WTC11 (cell line): ENCODE results near the gene SLCO2A1. TPM values are rescaled to one million over a fixed set of nuclear protein-coding genes. Genes with fewer than 3 reads are reported as not detected.

Experiments used
- ATAC-seq: fragments of 200-7000 bp; cut with Tn5 transposase; 2 replicates; pipeline ENCODE4 v1.10.0; 2021; ENCODE audit warnings: mild to moderate bottlenecking, moderate library complexity
- CTCF ChIA-PET: fragments of 300-600 bp; sonication (Branson Sonifier 250); formaldehyde crosslinking; loops from one replicate; lab custom pipeline; 2021; ENCODE audit warnings: antibody characterized with exemption; lab: Charles Lee
- POLR2A ChIA-PET: fragments of 350-600 bp; sonication (Branson Sonifier 250); formaldehyde crosslinking; loops from one replicate; lab custom pipeline; 2021; ENCODE audit warnings: antibody characterized with exemption; lab: Charles Lee
- DNase-seq: peaks from one replicate; pipeline ENCODE4 v3.0.0; 2021; ENCODE audit warnings: low spot score
- H3K27ac Mint-ChIP-seq: 2 replicates; pipeline ENCODE4 v1.8.0; 2021; ENCODE audit warnings: mixed read lengths
- H3K27me3 Mint-ChIP-seq: 2 replicates; pipeline ENCODE4 v1.8.0; 2021; ENCODE audit warnings: low read depth, mild to moderate bottlenecking, moderate library complexity, mixed read lengths
- H3K36me3 Mint-ChIP-seq: 2 replicates; pipeline ENCODE4 v1.8.0; 2021; ENCODE audit warnings: mixed read lengths
- H3K4me1 Mint-ChIP-seq: 2 replicates; pipeline ENCODE4 v1.8.0; 2022; ENCODE audit warnings: mixed read lengths
- H3K4me3 Mint-ChIP-seq: 2 replicates; pipeline ENCODE4 v1.8.0; 2021; ENCODE audit warnings: mild to moderate bottlenecking, moderate library complexity, mixed read lengths
- H3K9me3 Mint-ChIP-seq: 2 replicates; pipeline ENCODE4 v1.8.0; 2021; ENCODE audit warnings: mixed read lengths
- CREM ChIP-seq: sonication (generic); formaldehyde crosslinking; IDR thresholded peaks from 2 replicates; pipeline ENCODE4 v1.8.1; 2022; ENCODE audit warnings: mild to moderate bottlenecking, missing genetic modification reagents, moderate library complexity
- ESRRA ChIP-seq: sonication (generic); formaldehyde crosslinking; IDR thresholded peaks from 2 replicates; pipeline ENCODE4 v1.8.1; 2022; ENCODE audit warnings: mild to moderate bottlenecking, missing genetic modification reagents, borderline replicate concordance
- FOXK1 ChIP-seq: sonication (generic); formaldehyde crosslinking; IDR thresholded peaks from 2 replicates; pipeline ENCODE4 v1.8.0; 2022; ENCODE audit warnings: mild to moderate bottlenecking, moderate library complexity, missing genetic modification reagents
- HMGA2 ChIP-seq: fragments of 250-450 bp; sonication (Bioruptor Pico); IDR thresholded peaks from 2 replicates; pipeline ENCODE4 v1.4.0; 2021; ENCODE audit warnings: mild to moderate bottlenecking, moderate library complexity
- KAT7 ChIP-seq: sonication (generic); formaldehyde crosslinking; IDR thresholded peaks from 2 replicates; pipeline ENCODE4 v1.8.1; 2023; ENCODE audit warnings: missing genetic modification reagents, mild to moderate bottlenecking, borderline replicate concordance
- OVOL2 ChIP-seq: fragments of 250-450 bp; sonication (Bioruptor Pico); IDR thresholded peaks from 2 replicates; pipeline ENCODE4 v1.9.0; 2021; ENCODE audit warnings: mild to moderate bottlenecking, borderline replicate concordance
- RELA ChIP-seq: sonication (generic); formaldehyde crosslinking; IDR thresholded peaks from 2 replicates; pipeline ENCODE4 v1.8.1; 2022; ENCODE audit warnings: missing genetic modification reagents, mild to moderate bottlenecking, borderline replicate concordance
- ZNF138 ChIP-seq: sonication (generic); formaldehyde crosslinking; conservative IDR thresholded peaks from 2 replicates; pipeline ENCODE4 v1.8.1; 2022; ENCODE audit warnings: mild to moderate bottlenecking, moderate library complexity, missing genetic modification reagents
- ZNF396 ChIP-seq: fragments of 250-450 bp; sonication (Bioruptor Pico); IDR thresholded peaks from 2 replicates; pipeline ENCODE4 v1.8.0; 2021; ENCODE audit warnings: mild to moderate bottlenecking, moderate library complexity, borderline replicate concordance
- ZNF416 ChIP-seq: fragments of 250-450 bp; sonication (Bioruptor Pico); IDR thresholded peaks from 2 replicates; pipeline ENCODE4 v1.9.0; 2021; ENCODE audit warnings: mild to moderate bottlenecking, inconsistent platforms
- total RNA-seq: library from RNA; stranded (reverse); gene quantifications from 3 replicates; pipeline ENCODE4 v1.2.3, GENCODE V29; 2021
- TF ChIP-seq, protein P1 (sequence below): sonication (generic); formaldehyde crosslinking; IDR thresholded peaks from 2 replicates; pipeline ENCODE4 v1.8.1; 2023; ENCODE audit warnings: mild to moderate bottlenecking, missing genetic modification reagents, moderate library complexity
- TF ChIP-seq, protein P2 (sequence below): fragments of 250-450 bp; sonication (Bioruptor Pico); IDR thresholded peaks from 2 replicates; pipeline ENCODE4 v2.1.2; 2022; ENCODE audit warnings: mild to moderate bottlenecking, moderate library complexity
- TF ChIP-seq, protein P3 (sequence below): sonication (generic); formaldehyde crosslinking; IDR thresholded peaks from 2 replicates; pipeline ENCODE4 v1.8.0; 2023; ENCODE audit warnings: missing genetic modification reagents, mild to moderate bottlenecking, borderline replicate concordance
- TF ChIP-seq, protein P4 (sequence below): sonication (generic); formaldehyde crosslinking; IDR thresholded peaks from 2 replicates; pipeline ENCODE4 v1.8.1; 2022; ENCODE audit warnings: low read depth, mild to moderate bottlenecking, moderate library complexity, missing genetic modification reagents, borderline replicate concordance
- TF ChIP-seq, protein P5 (sequence below): sonication (generic); formaldehyde crosslinking; IDR thresholded peaks from 2 replicates; pipeline ENCODE4 v1.8.0; 2022; ENCODE audit warnings: mild to moderate bottlenecking, missing genetic modification reagents
- TF ChIP-seq, protein P6 (sequence below): sonication (generic); formaldehyde crosslinking; IDR thresholded peaks from 2 replicates; pipeline ENCODE4 v1.8.1; 2023; ENCODE audit warnings: mild to moderate bottlenecking, missing genetic modification reagents, borderline replicate concordance

The SLCO2A1 gene
- total RNA-seq, 1 experiment from 2014 or later, result 3.3 TPM

DNA sequence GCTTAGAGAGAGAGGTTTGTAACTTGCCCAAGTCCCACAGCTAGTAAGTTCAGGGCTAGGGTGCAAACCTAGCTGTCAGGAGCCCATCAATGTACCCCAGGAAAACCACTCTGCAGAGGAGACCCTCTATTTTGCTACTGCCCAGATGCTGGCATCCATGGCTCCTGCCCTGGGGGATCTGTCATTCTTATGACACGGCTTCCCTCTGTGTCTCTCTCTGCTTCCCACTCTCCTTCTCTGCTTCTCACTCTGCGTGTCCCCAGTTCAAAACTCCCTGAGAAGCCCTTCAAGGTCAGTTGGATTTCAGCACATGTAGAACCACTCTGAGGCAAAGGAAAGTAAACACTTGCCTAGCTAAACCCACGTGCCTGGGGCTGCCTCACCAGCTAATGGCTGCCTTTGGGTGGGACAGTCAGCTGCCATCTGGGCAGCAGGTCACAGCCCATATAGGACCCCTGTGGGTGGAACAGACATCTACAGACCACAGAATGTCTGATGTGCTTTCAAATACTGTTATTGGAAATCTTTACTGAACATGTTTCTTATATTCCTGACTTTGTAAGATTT is 29.4 kb upstream of the SLCO2A1 start (continued):
- TF ChIP-seq, protein P1, sequence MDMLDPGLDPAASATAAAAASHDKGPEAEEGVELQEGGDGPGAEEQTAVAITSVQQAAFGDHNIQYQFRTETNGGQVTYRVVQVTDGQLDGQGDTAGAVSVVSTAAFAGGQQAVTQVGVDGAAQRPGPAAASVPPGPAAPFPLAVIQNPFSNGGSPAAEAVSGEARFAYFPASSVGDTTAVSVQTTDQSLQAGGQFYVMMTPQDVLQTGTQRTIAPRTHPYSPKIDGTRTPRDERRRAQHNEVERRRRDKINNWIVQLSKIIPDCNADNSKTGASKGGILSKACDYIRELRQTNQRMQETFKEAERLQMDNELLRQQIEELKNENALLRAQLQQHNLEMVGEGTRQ, result no peak
- TF ChIP-seq, protein P2, sequence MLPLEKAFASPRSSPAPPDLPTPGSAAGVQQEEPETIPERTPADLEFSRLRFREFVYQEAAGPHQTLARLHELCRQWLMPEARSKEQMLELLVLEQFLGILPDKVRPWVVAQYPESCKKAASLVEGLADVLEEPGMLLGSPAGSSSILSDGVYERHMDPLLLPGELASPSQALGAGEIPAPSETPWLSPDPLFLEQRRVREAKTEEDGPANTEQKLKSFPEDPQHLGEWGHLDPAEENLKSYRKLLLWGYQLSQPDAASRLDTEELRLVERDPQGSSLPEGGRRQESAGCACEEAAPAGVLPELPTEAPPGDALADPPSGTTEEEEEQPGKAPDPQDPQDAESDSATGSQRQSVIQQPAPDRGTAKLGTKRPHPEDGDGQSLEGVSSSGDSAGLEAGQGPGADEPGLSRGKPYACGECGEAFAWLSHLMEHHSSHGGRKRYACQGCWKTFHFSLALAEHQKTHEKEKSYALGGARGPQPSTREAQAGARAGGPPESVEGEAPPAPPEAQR (CRISPR knock-in tag), result no peak

DNA sequence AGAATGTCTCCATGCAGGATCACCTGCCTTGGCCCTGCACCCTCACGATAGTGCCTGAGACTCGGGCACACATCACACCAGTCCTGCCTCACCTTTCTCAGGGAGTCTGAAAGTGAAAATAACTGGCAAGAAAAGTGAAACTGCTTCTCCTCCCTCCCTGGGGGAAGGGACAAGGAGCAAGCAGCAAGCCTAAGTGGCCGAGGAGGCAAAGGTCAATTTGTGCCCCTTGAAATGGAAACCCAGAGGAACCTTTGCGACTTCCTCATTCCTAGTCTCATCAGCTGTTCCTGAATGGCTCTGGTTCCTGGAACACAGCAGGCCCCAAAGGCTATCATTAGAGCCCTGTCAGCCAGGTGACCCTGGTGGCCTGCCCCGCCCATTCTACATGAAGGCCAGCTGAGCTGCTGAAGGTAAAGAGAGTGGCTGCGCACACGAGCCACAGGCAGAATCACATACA is 28.0 kb upstream of the SLCO2A1 start:
- CTCF ChIA-PET, result interaction anchor here (0.9 kb wide), 1 partner anchor 120 kb away, joined by 3 read pairs; no protein-coding TSS in a partner anchor
- Mint-ChIP-seq H3K4me3 (no peak overlapping the region), H3K27me3 (no peaks in the 10 kb centered on the region; the same call in 1 of the 2 replicates), H3K4me1 (peaks cover 10% of the 10 kb centered on the region), H3K27ac (no peak overlapping the region), H3K36me3 (no peaks in the 10 kb centered on the region), H3K9me3 (no peaks in the 10 kb centered on the region)
- POLR2A ChIA-PET, result no interaction called here
- no peak for TF ChIP-seq HMGA2
- no peak for DNase-seq
- peak; percentile 43 for ATAC-seq

DNA sequence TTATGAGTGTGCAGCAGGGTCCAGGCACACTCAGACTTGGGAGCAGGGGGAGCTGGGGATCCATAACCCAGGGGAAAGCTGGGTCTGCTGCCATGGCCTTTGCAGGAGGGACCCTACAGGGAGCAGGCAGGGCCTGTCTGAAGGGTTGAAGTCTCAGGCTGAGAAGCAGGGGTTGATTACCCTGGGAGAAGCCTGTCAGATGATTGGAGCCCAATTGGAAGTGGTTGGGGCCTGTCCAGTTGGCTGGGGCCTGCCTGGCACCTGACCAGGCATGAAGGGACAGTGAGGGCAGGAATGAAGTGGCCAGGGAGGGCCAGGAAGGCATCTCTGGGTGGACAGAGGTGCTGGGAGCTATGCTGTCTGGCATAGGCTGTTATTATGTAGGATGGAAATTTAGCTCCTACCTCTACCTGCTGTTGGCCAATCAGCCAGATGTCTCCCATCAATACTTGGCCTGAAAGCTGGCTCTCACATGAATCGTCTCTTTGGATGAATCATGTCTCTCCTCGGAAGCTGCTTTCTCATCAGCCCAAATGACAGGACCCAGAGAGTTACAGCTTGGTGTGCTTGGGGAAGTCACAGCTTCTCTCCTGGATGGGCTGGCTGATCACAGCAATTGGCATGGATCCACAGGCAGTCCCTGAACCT is 27.4 kb upstream of the SLCO2A1 start:
- no peak overlapping the region for H3K4me3 Mint-ChIP-seq
- no peak for ATAC-seq
- DNase-seq, result no peak
- TF ChIP-seq, protein P3, sequence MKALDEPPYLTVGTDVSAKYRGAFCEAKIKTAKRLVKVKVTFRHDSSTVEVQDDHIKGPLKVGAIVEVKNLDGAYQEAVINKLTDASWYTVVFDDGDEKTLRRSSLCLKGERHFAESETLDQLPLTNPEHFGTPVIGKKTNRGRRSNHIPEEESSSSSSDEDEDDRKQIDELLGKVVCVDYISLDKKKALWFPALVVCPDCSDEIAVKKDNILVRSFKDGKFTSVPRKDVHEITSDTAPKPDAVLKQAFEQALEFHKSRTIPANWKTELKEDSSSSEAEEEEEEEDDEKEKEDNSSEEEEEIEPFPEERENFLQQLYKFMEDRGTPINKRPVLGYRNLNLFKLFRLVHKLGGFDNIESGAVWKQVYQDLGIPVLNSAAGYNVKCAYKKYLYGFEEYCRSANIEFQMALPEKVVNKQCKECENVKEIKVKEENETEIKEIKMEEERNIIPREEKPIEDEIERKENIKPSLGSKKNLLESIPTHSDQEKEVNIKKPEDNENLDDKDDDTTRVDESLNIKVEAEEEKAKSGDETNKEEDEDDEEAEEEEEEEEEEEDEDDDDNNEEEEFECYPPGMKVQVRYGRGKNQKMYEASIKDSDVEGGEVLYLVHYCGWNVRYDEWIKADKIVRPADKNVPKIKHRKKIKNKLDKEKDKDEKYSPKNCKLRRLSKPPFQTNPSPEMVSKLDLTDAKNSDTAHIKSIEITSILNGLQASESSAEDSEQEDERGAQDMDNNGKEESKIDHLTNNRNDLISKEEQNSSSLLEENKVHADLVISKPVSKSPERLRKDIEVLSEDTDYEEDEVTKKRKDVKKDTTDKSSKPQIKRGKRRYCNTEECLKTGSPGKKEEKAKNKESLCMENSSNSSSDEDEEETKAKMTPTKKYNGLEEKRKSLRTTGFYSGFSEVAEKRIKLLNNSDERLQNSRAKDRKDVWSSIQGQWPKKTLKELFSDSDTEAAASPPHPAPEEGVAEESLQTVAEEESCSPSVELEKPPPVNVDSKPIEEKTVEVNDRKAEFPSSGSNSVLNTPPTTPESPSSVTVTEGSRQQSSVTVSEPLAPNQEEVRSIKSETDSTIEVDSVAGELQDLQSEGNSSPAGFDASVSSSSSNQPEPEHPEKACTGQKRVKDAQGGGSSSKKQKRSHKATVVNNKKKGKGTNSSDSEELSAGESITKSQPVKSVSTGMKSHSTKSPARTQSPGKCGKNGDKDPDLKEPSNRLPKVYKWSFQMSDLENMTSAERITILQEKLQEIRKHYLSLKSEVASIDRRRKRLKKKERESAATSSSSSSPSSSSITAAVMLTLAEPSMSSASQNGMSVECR (CRISPR knock-in tag), result no peak
- TF ChIP-seq KAT7 (CRISPR knock-in tag), result no peak
- TF ChIP-seq OVOL2 (CRISPR knock-in tag), result no peak
- no peak for TF ChIP-seq FOXK1 (CRISPR knock-in tag)
- no peak for TF ChIP-seq ZNF138 (CRISPR knock-in tag)
- no peak for TF ChIP-seq RELA (CRISPR knock-in tag)
- TF ChIP-seq, protein P4, sequence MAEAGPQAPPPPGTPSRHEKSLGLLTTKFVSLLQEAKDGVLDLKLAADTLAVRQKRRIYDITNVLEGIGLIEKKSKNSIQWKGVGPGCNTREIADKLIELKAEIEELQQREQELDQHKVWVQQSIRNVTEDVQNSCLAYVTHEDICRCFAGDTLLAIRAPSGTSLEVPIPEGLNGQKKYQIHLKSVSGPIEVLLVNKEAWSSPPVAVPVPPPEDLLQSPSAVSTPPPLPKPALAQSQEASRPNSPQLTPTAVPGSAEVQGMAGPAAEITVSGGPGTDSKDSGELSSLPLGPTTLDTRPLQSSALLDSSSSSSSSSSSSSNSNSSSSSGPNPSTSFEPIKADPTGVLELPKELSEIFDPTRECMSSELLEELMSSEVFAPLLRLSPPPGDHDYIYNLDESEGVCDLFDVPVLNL (CRISPR knock-in tag), result no peak
- TF ChIP-seq, protein P5, sequence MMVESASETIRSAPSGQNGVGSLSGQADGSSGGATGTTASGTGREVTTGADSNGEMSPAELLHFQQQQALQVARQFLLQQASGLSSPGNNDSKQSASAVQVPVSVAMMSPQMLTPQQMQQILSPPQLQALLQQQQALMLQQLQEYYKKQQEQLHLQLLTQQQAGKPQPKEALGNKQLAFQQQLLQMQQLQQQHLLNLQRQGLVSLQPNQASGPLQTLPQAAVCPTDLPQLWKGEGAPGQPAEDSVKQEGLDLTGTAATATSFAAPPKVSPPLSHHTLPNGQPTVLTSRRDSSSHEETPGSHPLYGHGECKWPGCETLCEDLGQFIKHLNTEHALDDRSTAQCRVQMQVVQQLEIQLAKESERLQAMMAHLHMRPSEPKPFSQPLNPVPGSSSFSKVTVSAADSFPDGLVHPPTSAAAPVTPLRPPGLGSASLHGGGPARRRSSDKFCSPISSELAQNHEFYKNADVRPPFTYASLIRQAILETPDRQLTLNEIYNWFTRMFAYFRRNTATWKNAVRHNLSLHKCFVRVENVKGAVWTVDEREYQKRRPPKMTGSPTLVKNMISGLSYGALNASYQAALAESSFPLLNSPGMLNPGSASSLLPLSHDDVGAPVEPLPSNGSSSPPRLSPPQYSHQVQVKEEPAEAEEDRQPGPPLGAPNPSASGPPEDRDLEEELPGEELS (CRISPR knock-in tag), result no peak
- no peak for TF ChIP-seq ZNF396 (CRISPR knock-in tag)
- no peak for TF ChIP-seq ZNF416 (CRISPR knock-in tag)
- TF ChIP-seq, protein P6, sequence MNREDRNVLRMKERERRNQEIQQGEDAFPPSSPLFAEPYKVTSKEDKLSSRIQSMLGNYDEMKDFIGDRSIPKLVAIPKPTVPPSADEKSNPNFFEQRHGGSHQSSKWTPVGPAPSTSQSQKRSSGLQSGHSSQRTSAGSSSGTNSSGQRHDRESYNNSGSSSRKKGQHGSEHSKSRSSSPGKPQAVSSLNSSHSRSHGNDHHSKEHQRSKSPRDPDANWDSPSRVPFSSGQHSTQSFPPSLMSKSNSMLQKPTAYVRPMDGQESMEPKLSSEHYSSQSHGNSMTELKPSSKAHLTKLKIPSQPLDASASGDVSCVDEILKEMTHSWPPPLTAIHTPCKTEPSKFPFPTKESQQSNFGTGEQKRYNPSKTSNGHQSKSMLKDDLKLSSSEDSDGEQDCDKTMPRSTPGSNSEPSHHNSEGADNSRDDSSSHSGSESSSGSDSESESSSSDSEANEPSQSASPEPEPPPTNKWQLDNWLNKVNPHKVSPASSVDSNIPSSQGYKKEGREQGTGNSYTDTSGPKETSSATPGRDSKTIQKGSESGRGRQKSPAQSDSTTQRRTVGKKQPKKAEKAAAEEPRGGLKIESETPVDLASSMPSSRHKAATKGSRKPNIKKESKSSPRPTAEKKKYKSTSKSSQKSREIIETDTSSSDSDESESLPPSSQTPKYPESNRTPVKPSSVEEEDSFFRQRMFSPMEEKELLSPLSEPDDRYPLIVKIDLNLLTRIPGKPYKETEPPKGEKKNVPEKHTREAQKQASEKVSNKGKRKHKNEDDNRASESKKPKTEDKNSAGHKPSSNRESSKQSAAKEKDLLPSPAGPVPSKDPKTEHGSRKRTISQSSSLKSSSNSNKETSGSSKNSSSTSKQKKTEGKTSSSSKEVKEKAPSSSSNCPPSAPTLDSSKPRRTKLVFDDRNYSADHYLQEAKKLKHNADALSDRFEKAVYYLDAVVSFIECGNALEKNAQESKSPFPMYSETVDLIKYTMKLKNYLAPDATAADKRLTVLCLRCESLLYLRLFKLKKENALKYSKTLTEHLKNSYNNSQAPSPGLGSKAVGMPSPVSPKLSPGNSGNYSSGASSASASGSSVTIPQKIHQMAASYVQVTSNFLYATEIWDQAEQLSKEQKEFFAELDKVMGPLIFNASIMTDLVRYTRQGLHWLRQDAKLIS (CRISPR knock-in tag), result no peak
- TF ChIP-seq ESRRA (CRISPR knock-in tag), result no peak
- no peak for TF ChIP-seq CREM (CRISPR knock-in tag)
- H3K27ac Mint-ChIP-seq, result no peak overlapping the region
- CTCF ChIA-PET, result interaction anchor here (0.9 kb wide), 1 partner anchor 119 kb away, joined by 3 read pairs; no protein-coding TSS in a partner anchor
- no peaks in the 10 kb centered on the region for H3K9me3 Mint-ChIP-seq
- peaks cover 10% of the 10 kb centered on the region for H3K4me1 Mint-ChIP-seq
- H3K27me3 Mint-ChIP-seq, result no peaks in the 10 kb centered on the region; the same call in 1 of the 2 replicates
- POLR2A ChIA-PET, result interaction anchor here (0.6 kb wide), 1 partner anchor 426 kb away, joined by 3 read pairs; no protein-coding TSS in a partner anchor
- no peaks in the 10 kb centered on the region for H3K36me3 Mint-ChIP-seq
